Vagina (tissue), 2 donors: ENCODE data around the gene CALD1.

Experiments used
- POLR2A ChIP-seq, 2 donors: fragments of 450-650 bp; IDR thresholded peaks; one replicate each; pipeline ENCODE4 v1.6.1; 2017; ENCODE audit warnings: antibody characterized with exemption in 2 of 2, mild to moderate bottlenecking in 2 of 2, moderate library complexity in 2 of 2
- POLR2AphosphoS5 ChIP-seq, 2 donors: sonication (generic); formaldehyde crosslinking; IDR thresholded peaks; one replicate each; pipeline ENCODE4 v1.9.0; 2017; ENCODE audit warnings: antibody characterized with exemption in 2 of 2, mild to moderate bottlenecking in 2 of 2, low read depth in 1 of 2; ENCODE audit not compliant: insufficient read depth in 1 of 2
- TF ChIP-seq, protein P1 (sequence below), 3 experiments: fragments of 450-650 bp in 2 of 3; fragments of 200-600 bp in 1 of 3; sonication (generic) in 1 of 3; IDR thresholded peaks; one replicate each; pipeline ENCODE4 v1.5.1; 2017 to 2019; ENCODE audit warnings: antibody characterized with exemption in 3 of 3, mild to moderate bottlenecking in 2 of 3, moderate library complexity in 2 of 3

DNA sequence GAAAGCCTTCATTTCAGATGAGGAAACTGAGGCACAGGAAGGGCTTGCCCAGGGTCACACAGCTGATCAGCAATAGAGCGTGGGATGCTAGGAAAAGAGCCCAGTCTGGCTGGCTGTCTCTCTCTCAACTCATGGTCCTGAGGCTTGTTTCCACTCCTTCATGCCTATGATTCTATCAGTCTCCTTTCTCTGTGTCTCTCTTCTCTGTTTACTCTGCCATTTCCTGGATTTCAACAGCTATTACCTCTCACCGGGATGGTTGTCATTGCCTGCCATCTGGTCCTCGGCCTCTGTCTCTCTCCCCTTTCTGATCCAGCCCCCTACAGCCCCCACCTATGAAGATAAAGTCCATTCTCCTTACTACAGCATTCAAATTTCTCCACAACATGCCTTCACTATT, 113.5 kb downstream of the CALD1 start:
- TF ChIP-seq, protein P1, sequence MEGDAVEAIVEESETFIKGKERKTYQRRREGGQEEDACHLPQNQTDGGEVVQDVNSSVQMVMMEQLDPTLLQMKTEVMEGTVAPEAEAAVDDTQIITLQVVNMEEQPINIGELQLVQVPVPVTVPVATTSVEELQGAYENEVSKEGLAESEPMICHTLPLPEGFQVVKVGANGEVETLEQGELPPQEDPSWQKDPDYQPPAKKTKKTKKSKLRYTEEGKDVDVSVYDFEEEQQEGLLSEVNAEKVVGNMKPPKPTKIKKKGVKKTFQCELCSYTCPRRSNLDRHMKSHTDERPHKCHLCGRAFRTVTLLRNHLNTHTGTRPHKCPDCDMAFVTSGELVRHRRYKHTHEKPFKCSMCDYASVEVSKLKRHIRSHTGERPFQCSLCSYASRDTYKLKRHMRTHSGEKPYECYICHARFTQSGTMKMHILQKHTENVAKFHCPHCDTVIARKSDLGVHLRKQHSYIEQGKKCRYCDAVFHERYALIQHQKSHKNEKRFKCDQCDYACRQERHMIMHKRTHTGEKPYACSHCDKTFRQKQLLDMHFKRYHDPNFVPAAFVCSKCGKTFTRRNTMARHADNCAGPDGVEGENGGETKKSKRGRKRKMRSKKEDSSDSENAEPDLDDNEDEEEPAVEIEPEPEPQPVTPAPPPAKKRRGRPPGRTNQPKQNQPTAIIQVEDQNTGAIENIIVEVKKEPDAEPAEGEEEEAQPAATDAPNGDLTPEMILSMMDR (IDR thresholded peaks at IDR 0.05) = no peak
- TF ChIP-seq POLR2A (IDR thresholded peaks at IDR 0.05) (no peak), POLR2AphosphoS5 (IDR thresholded peaks at IDR 0.05; ENCODE audit: insufficient read depth in 1 of 2, low read depth in 1 of 2) (no peak)
